Measurements from ENCODE around the gene PDLIM3. TPM values are rescaled to one million over a fixed set of nuclear protein-coding genes. Genes with fewer than 3 reads are reported as not detected.

PDLIM3 gene, protein sequence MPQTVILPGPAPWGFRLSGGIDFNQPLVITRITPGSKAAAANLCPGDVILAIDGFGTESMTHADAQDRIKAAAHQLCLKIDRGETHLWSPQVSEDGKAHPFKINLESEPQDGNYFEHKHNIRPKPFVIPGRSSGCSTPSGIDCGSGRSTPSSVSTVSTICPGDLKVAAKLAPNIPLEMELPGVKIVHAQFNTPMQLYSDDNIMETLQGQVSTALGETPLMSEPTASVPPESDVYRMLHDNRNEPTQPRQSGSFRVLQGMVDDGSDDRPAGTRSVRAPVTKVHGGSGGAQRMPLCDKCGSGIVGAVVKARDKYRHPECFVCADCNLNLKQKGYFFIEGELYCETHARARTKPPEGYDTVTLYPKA
- total RNA-seq, result 35.4 and 79.3 TPM in 2 replicates

DNA sequence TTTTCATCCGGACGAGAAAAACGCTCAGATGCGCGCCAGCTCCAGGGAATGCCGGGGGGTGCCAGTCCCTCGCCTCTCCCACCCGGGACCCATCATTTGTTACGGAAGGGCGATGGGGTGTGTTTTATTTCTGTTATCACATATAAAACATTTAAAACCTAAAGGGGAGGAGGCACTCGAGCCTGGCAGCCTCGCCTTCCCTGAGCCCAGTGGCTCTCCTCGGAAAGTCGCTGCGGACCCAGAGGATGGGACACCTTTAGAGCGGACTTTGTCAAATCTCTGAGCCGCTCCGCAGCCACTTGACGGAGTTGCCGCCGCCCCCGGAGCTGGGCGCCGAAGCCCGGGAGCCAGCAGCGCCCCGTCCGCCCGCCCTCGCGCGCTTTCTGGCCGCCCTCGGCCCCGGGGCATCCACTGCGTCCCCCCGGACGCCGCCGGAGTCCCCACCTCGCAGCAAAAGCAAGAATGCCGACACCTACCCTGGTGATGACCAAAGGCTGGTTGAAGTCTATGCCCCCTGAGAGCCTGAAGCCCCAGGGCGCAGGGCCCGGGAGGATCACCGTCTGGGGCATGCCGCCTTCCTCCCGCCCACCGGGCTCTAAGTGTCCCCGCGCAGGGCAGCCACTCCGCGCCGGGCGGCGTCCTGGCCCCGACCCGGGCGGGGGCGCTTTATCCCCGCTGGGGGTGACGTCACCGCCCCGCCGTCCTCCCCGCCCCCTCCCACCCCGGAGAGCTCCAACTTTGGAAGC is at the start of gene PDLIM3:
Gene PDLIM3, minus strand, starts transcription at position 642 of the 746 bp plus-strand sequence. Its CDS starts 73 bp downstream, at position 569.
- peak; percentile 45 to 74 for DNase-seq (ENCODE audit: low read depth in 2 of 2)

DNA sequence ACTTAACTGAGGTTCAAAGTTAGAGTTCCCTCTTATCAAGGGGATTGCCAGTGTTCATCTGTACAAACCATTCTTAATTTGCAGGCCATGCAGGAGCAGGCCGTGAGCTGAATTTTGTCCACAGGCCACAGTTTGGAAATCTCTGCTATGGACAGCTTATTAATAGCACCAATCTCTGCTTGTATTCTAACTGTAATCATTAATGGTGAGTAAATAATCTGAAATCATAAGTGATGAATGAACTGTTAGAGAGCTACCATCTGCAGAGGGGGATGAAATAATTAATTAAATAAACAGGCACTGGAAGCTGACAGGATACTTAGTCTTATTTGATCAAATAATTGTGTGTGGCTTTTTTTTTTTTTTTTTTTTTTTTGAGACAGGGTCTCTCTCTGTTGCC is 48.5 kb upstream of the PDLIM3 start:
- DNase-seq (ENCODE audit: low read depth in 2 of 2), result no peak

DNA sequence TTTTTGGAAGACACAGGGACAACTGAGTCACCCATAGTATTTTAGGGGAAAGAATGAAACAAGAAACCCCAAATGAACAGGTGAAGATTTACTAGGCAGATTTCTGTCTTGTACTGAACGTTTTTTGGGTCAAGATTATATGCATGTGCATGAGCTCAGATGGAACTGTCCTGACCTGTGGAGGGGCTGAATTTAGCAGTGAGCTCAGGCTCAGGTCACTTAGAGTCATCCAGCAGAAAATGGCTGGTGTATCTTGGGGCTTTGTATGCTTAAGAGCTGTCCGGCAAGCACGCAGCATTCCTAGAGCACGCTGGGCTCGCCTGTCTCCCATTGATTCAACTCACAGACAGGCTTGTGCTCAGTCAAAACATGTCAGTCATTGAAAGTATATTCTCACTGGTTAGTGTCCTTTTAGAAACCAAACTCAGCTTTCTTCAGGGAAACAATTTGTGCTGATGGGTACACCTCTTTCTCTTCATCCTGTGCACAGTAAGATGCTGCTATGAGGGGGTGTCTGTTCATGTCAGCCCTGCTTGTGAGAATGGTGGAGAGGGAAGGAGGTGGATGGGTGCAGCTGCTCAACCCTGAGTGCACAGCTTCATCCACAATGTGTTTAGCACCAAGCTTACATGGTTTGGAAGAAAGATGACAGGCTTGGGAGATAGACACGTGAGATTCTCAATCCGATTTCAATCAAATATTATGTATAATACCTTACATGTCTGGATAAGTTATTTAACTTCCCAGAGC is 47.5 kb upstream of the PDLIM3 start:
- DNase-seq (ENCODE audit: low read depth in 2 of 2), result no peak

DNA sequence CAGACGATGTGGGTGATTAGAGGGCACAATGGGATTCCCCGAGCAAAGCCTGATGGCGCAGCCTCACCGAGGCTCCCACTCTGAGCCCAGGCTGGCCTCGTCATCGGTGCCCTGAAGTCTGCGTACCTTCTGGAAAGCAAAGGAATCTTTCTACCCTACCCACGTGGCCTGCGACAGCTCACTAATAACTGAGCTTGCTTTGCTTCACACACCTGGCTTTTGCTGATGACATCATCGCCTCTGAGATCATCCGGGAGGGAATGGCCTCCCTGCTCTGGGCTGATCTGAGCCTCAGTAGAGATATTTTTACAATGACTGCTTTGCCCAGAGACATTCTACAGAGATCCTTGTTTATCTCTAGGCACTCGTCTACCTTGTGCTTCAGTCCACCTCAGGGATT is 45.4 kb upstream of the PDLIM3 start:
- no peak for DNase-seq (ENCODE audit: low read depth in 2 of 2)

DNA sequence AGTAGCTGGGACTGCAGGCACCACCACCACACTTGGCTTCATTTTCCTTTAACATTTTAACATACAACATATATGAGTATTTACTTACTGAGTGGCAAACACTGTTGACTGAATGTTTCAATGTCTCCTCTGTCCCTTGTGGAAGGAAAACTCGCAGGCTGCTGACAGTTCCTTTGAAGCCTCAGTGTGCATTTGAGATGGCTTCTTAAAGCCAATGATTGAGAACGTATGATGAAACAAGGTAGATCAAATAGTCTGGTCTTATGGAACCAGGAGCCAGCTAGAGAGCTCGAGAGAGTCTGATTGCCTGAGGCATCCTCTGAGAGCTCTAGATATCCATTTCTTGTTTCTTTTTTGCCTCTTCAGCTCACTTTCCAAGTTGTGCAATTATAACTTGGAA is 43.0 kb upstream of the PDLIM3 start:
- DNase-seq (ENCODE audit: low read depth in 2 of 2), result no peak

DNA sequence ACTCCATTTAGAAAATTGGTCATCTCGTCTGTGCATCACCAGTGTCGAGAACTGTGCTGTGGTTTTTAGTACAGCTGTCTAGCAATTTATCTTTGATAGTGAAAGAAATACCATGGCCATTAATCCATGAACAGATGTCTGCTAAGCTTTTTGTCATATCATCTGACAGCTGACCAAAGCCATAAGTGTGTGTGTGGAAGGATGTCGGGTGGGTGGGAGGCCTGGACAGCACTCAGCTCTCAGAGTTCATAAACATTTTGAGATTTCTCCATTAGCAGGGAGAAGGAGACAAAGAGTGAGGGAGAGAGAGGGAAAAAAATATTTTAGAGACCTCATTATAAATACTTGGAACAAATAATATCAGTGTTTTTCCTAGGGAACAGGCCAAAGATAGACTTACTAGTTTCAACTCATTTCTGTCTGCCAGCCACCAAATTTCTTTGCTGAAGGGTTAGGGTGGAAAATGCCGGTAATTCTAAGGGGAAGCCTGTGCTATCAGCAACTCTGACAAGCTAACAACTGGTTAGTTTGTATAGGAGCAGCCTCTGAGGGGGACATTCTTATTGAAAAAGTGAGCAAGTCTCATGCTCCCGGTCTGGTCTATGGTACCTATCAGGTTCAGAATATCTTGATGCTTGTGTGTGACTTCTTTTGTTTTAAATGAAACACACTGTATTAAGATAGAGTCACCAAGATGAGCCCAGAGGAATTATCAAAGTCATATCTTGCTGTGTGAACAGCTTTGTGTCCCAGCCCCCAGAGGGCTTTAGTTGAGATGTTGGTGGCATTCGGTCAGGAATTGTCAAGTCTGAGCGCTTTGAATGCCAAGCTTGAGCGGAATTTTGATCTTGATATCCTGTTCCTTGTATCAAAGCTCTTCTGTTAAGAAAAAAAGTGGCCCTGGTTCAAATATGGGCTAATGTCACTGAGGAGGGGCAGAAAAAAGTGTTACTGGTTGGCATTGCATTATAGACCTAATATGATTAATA is 41.9 kb upstream of the PDLIM3 start:
- DNase-seq (ENCODE audit: low read depth in 2 of 2), result no peak

DNA sequence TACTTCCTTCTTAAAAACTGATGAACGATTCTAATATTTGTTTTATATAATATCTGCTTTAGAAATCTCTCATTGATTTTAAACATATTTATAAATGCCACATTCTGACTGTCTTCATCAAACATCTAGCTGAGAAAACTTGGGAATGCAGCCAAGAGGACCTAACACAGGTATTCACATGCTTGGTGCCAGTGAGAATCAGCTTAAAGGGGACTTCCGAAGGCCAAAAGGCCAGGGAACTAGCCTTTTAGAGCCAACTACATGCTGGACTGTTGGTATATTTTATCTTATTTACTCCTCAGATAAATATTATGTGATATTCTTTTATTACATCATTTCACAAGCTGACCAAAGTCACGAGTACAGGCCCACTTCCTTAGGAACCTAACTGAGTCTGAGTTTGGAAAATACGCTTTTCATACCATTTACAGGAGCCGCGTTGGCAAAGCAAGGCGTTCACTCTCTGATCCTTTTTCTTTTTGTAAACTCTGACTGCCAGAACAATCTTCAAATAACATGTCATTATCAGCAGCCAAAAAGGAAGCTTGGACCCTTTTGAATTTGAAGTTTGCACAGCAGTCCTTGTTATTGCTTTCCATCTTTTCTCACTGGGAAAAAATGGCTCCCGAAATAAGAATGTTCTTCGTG is 41.1 kb upstream of the PDLIM3 start:
- no peak for DNase-seq (ENCODE audit: low read depth in 2 of 2)

DNA sequence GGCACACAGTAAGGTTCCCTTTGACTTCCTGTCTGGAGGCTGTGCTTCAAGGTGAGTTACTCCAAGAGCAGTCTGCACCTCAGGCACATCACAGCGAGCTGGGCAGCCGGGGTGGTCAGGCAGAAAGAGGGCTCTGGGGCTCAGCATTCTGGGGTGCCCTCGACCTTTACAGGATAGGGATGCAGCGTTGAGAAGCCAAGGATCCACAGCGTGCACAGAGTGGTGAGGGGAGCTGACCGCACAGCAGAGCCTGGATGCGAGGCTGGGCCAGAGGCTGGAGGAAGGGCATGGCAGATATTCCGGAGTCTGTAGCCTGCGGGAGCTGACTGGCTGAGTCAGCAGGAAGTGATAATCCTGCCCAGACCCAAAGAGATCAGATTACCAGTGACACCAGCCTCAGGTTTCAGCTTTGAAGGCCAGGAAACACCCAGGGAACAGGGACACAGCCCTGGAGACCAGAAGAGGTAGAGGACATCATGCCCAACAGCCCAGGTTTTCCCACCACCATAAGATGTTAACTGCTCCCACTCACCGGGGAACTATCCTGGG is 38.4 kb upstream of the PDLIM3 start:
- peak; percentile 88 to 93 for DNase-seq (ENCODE audit: low read depth in 2 of 2)

DNA sequence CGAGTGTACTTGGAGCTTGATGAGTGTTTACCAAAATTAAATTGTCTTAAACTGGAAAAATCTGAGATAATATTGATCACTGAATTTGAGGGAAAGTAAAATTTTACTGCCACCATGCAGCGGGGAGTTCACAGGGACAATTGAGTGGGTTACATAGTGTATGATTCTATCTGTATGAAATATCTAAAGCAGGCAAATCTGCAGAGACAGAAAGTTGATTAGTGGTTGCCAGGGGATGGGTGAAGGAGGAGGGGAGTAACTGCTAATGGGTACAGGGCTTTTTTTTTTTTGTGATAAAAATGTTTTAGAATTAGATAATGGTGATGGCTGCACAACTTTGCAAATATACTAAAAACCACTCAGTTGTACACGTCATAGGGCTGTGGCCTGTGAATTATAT is 35.4 kb upstream of the PDLIM3 start:
- DNase-seq (ENCODE audit: low read depth in 2 of 2), result no peak

DNA sequence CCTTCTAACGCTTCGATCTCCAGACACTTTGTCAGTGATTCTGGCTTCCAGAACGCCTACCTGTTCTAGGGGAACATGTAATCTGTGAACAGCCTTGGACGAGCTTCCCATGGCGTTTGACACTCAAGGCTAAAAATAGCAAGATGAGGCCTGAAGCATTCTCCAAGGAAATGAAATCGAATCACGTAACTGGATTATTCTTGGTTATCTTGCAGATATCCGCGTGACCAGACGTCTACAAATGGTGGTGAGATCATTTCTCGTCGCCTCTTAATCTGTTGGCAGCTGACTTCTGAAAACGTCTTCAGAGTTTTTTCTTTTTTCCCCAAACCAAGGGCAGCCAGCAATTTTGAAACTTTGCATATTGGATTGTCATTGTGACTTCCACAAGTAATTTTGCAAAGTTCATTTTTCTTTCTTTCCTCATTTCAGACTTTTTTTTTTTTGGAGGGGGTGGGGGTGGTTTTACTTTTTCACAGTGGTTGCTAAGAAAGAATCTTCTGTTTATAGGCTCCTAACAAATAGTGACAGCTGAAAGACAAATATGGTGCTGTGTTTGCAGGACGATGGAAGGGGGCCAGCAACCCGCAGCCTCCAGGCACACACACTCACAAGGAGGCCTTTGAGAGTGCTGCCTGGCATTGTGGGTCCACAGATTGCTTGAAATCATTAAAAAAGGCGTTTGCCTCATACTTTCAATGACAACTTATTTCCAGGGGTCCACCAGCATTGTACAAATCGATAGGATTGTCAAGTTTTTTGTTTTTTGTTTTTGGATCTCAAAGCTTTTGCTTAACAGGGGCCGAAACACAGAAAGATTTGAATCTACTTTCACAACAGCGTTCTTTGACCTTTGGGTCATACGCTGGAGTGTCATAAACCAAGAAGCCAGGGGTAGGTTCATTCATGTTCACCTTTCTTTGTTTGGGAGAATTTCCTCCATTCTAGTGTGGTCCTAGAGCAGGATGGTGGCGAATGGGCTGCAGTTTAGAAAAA is 32.4 kb upstream of the PDLIM3 start:
- peak in 1 of 2 donors; percentile 28 for DNase-seq (ENCODE audit: low read depth in 2 of 2)

DNA sequence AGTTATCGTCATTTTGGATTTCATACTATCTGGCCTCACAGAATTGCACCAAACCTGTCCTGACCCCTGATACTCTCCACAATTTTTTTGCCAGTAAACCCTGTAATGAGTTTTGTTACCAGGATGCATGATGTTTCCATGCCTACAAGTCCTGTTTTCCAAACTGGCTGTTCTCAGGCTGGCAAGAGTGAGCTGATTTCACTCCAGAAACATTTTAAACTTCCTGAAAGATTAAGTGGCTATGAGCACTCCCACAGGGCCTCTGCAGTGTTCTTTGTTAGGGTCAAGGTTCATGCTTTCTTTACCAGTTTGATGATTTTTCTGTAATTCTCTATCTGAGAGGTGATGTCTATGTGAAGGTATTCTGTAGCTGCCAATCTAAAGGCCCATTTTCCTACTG is 31.7 kb upstream of the PDLIM3 start:
- peak; percentile 93 to 95 for DNase-seq (ENCODE audit: low read depth in 2 of 2)

DNA sequence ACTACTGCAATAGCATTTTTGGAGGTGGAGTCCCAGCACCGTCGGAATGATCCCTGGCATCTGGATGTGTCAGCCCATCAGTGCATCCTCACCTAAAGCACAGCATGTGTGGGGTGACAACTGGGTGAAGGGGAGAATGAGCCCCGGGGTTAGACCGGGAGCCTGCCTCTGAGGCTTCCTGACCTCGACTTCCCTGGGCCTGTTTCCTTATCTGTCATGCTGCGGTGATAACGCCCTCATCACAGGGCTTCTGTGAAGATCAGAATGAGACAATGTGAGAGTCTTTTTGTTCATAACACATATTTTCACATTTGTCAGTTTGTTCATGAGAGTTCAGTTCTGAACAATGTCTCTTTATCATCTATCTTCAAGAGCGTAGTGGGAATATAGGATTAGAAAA is 31.1 kb upstream of the PDLIM3 start:
- peak in 1 of 2 donors; percentile 53 for DNase-seq (ENCODE audit: low read depth in 2 of 2)

DNA sequence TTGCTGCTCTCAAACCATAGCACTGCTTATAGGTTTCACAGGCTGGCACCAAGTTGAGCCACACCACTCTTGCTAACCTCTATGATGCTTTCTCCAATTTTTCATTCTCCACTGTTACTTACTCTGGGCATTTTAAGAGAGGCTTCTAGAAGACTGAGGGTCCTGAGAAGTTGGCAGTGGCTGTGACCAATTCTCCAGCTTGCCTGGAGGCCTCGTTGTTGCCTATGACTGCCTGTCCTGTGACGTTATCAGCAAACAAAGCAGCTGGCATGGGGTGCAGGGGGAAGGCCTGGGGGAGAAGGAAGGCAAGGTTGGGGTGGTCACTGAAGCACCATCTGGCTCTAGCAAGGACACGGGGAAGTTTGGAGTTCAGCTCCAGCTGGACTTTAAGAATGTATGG is 30.4 kb upstream of the PDLIM3 start:
- no peak for DNase-seq (ENCODE audit: low read depth in 2 of 2)

DNA sequence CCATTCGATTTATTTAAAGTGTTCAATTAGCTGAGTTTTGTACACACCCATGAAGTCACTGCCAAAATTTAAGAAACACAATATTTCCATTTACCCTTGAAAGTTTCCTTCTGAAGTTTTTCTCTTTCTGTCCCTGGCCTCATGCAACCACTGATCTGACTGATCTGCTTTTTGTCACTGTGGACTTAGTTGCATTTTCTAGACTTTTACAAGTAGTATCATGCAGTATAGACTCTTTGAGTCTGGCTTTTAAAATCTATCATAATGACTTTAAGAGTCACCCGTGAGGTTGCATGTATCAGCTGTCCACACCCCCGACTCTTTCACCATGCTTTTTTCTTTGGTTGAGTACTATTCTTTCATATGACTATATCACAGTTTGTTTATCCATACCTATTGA is 29.0 kb upstream of the PDLIM3 start:
- DNase-seq (ENCODE audit: low read depth in 2 of 2), result no peak

DNA sequence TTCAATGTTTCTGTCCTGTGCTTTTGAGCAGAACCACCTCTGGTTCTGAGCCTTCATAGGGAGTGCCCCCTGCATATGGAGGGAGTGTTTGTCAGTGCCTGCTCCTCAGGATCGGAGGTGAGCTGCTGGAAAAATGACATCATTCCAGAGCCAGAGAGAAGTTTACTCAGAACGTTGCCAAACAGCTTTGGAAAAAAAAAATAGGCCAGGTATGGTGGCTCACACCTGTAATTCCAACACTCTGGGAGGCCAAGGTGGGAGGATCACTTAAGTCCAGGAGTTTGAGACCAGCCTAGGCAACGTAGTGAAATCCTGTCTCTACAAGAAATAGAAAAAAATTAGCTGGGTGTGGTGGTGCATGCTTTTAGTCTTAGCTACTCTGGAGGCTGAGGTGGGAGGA is 27.2 kb upstream of the PDLIM3 start:
- DNase-seq (ENCODE audit: low read depth in 2 of 2), result no peak

DNA sequence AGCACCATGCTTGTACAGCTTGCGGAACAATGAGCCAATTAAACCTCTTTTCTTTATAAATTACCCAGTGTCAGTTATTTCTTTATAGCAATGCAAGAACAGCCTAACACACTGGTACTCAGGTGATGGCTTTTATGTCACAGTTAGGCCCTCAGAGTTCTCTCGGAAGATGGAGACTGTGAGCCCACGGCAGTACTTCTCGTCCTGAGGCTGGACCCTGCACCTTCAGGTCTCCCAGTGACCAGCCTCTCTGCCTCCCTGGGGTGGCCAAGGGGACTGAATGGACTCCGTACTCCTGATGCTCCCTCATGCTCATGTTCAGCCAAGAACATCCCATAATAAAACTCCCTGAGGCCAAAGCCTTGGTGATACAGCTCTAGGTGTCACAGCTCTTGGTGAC is 25.0 kb upstream of the PDLIM3 start:
- no peak for DNase-seq (ENCODE audit: low read depth in 2 of 2)

DNA sequence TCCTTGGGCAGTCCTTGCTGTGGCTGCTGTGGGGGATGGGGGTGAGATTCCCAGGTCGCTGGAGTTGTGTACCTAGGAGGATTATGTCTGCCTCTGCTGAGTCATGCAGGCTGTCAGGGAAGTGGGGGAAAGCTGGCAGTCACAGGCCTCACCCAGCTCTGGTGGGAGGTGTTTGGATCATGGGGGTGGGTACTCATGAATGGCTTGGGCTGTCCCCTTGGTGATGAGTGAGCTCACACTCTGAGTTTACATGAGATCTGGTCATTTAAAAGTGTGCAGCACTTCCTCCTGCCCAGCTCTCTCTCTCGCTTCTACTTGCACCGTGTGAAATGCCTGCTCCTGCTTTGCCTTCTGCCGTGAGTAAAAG is 24.6 kb upstream of the PDLIM3 start:
- DNase-seq (ENCODE audit: low read depth in 2 of 2), result peak; percentile 86 to 97

DNA sequence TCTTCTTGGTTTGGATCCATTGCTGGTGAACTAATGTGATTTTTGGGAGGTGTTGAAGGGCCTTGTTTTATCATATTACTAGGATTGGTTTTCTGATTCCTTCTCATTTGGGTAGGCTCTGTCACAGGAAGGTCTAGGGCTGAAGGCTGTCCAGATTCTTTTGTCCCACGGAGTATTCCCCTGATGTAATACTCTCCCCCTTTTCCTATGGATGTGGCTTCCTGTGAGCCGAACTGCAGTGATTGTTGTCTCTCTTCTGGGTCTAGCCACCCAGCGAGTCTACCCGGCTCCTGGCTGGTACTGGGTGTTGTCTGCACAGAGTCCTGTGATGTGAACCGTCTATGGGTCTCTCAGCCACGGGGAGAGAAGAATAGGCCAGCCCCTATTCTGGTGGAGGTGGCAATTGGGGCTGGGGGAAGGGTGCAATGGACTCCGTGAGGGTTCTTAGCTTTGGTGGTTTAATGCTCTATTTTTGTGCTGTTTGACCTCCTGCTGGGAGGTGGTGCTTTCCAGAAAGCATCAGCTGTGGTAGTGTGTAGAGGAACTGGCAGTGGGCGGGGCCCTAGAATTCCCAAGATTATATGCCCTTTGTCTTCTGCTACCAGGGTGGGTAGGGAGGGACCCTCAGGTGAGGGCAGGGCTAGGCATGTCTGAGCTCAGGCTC is 24.1 kb upstream of the PDLIM3 start:
- peak in 1 of 2 donors; percentile 57 for DNase-seq (ENCODE audit: low read depth in 2 of 2)

Data from dermis microvascular lymphatic vessel endothelial cell (primary cell).